GM23338 (cell line): Measurements from ENCODE around the gene MBOAT1. TPM values are rescaled to one million over a fixed set of nuclear protein-coding genes. Genes with fewer than 3 reads are reported as not detected.

Source experiments
- ATAC-seq: fragments of 200-7000 bp; cut with Tn5 transposase; 3 replicates; pipeline ENCODE4 v1.9.1; 2020
- DNase-seq: peaks from one replicate; pipeline ENCODE4 v3.0.0-alpha.2; 2015; ENCODE audit warnings: low spot score
- H2AFZ ChIP-seq: fragments of 200-600 bp; sonication (generic); 2 replicates; pipeline ENCODE4 v1.8.0; 2016; ENCODE audit warnings: antibody characterized with exemption, mild to moderate bottlenecking, moderate library complexity
- H3F3A ChIP-seq: fragments of 200-600 bp; sonication (generic); replicated peaks from 2 replicates; pipeline ENCODE4 v1.8.0; 2017; ENCODE audit warnings: antibody characterized with exemption, mixed run types, low read depth
- H3K27ac ChIP-seq: fragments of 200-600 bp; sonication (generic); 2 replicates; pipeline ENCODE4 v1.6.1; 2016; ENCODE audit warnings: low read depth
- H3K27me3 ChIP-seq: fragments of 200-600 bp; sonication (generic); 2 replicates; pipeline ENCODE4 v1.8.0; 2016; ENCODE audit warnings: mild to moderate bottlenecking, mixed run types, moderate library complexity; ENCODE audit not compliant: insufficient read depth
- H3K36me3 ChIP-seq: fragments of 200-600 bp; sonication (generic); 2 replicates; pipeline ENCODE4 v1.8.0; 2016; ENCODE audit warnings: mild to moderate bottlenecking; ENCODE audit not compliant: insufficient read depth
- H3K4me1 ChIP-seq: fragments of 200-600 bp; sonication (generic); 2 replicates; pipeline ENCODE4 v1.8.0; 2016; ENCODE audit warnings: mild to moderate bottlenecking, moderate library complexity; ENCODE audit not compliant: insufficient read depth
- H3K4me2 ChIP-seq: fragments of 200-600 bp; sonication (generic); 2 replicates; pipeline ENCODE4 v1.7.1; 2017; ENCODE audit warnings: mixed run types
- H3K4me3 ChIP-seq: fragments of 200-600 bp; sonication (generic); 2 replicates; pipeline ENCODE4 v1.6.1; 2016; ENCODE audit warnings: mixed run types
- H3K79me2 ChIP-seq: fragments of 200-600 bp; sonication (generic); replicated peaks from 2 replicates; pipeline ENCODE4 v1.8.0; 2017; ENCODE audit warnings: mild to moderate bottlenecking; ENCODE audit not compliant: insufficient read depth
- H3K9me2 ChIP-seq: fragments of 200-600 bp; sonication (generic); 2 replicates; pipeline ENCODE4 v1.8.0; 2017; ENCODE audit not compliant: insufficient read depth
- H4K20me1 ChIP-seq: fragments of 200-600 bp; sonication (generic); replicated peaks from 2 replicates; pipeline ENCODE4 v1.8.0; 2017; ENCODE audit warnings: mild to moderate bottlenecking; ENCODE audit not compliant: insufficient read depth
- H3K27ac Mint-ChIP-seq: 2 replicates; pipeline ENCODE4 v1.8.0; 2020; ENCODE audit warnings: inconsistent platforms, mild to moderate bottlenecking, moderate library complexity, mixed read lengths
- H3K27me3 Mint-ChIP-seq: 3 replicates; pipeline ENCODE4 v1.8.0; 2022; ENCODE audit warnings: low read depth, mild to moderate bottlenecking, moderate library complexity, mixed read lengths, inconsistent platforms; ENCODE audit not compliant: insufficient read depth, poor library complexity
- H3K36me3 Mint-ChIP-seq: 3 replicates; pipeline ENCODE4 v1.8.0; 2021; ENCODE audit warnings: low read depth, mild to moderate bottlenecking, inconsistent platforms, moderate library complexity, mixed read lengths
- H3K4me1 Mint-ChIP-seq: 3 replicates; pipeline ENCODE4 v1.8.0; 2020; ENCODE audit warnings: mild to moderate bottlenecking, inconsistent platforms, mixed read lengths
- H3K4me3 Mint-ChIP-seq: 3 replicates; pipeline ENCODE4 v1.8.0; 2021; ENCODE audit warnings: moderate library complexity, mild to moderate bottlenecking, inconsistent platforms, mixed read lengths
- H3K9me3 Mint-ChIP-seq: 3 replicates; pipeline ENCODE4 v1.8.0; 2020; ENCODE audit warnings: moderate library complexity, mild to moderate bottlenecking, inconsistent platforms, mixed read lengths
- CREB1 ChIP-seq: fragments of 250-450 bp; sonication (Bioruptor Pico); IDR thresholded peaks from 2 replicates; pipeline ENCODE4 v1.5.0; 2020; ENCODE audit warnings: low read depth, mild to moderate bottlenecking, moderate library complexity
- ETS1 ChIP-seq: IDR thresholded peaks from 2 replicates; pipeline ENCODE4 v1.6.1; 2016; ENCODE audit warnings: antibody characterized with exemption
- EZH2 ChIP-seq: fragments of 200-600 bp; sonication (generic); IDR thresholded peaks from one replicate; pipeline ENCODE4 v1.8.0; 2017; ENCODE audit warnings: antibody characterized with exemption, mild to moderate bottlenecking, low read depth; ENCODE audit not compliant: unreplicated experiment
- EZH2phosphoT487 ChIP-seq: fragments of 200-600 bp; sonication (generic); IDR thresholded peaks from one replicate; pipeline ENCODE4 v1.8.1; 2018; ENCODE audit warnings: antibody characterized with exemption; ENCODE audit not compliant: unreplicated experiment
- POLR2AphosphoS5 ChIP-seq: IDR thresholded peaks from 2 replicates; pipeline ENCODE4 v1.6.1; 2016; ENCODE audit warnings: antibody characterized with exemption, low read depth
- REST ChIP-seq: IDR thresholded peaks from one replicate; pipeline ENCODE4 v1.6.1; 2018; ENCODE audit warnings: antibody characterized with exemption; ENCODE audit not compliant: unreplicated experiment
- ZNF331 ChIP-seq: fragments of 250-450 bp; sonication (Bioruptor Pico); IDR thresholded peaks from 2 replicates; pipeline ENCODE4 v1.5.0; 2020; ENCODE audit warnings: low read depth, mild to moderate bottlenecking, moderate library complexity
- ZNF462 ChIP-seq: fragments of 250-450 bp; sonication (Bioruptor Pico); IDR thresholded peaks from 2 replicates; pipeline ENCODE4 v1.5.0; 2020; ENCODE audit warnings: mild to moderate bottlenecking, moderate library complexity
- polyA plus RNA-seq: library from polyadenylated mRNA; unstranded; fragments of >200 nt; fragmentation: Nextera tagmentation; extraction: Ambion mirVana; gene quantifications from 2 replicates; pipeline ENCODE4 v1.2.1, GENCODE V29; 2016
- total RNA-seq: library from RNA; depleted of rRNA; stranded (reverse); fragments of >200 nt; shearing (Covaris generic); gene quantifications from 2 replicates; pipeline ENCODE4 v1.2.3, GENCODE V29; 2014

MBOAT1 gene
- total and polyA plus RNA-seq, 2 experiments from 2014 or later, result 3.8 to 18.6 TPM

GRCh38 chr6:20211037-20211940 is 980 bp downstream of the MBOAT1 start:
- Histone ChIP-seq H3K4me1 (peaks cover 35% of the 10 kb centered on the region), H3K4me3 (peak overlapping the region; percentile 80), H3K36me3 (no peaks in the 10 kb centered on the region), H3K4me2 (peak overlapping the region; percentile 90), H3K9me2 (no peaks in the 10 kb centered on the region), H3F3A (peaks cover 8% of the 10 kb centered on the region), H4K20me1 (no peaks in the 10 kb centered on the region), H2AFZ (peak overlapping the region; percentile 89), H3K79me2 (peaks cover 44% of the 10 kb centered on the region), H3K27ac (peak overlapping the region; percentile 70; the same call in 1 of the 2 replicates), H3K27me3 (peaks cover 5% of the 10 kb centered on the region; the same call in 1 of the 2 replicates)
- TF ChIP-seq ZNF331 (CRISPR knock-in tag) (no peak), POLR2AphosphoS5 (peak; percentile 68)
- Mint-ChIP-seq H3K27me3 (peaks cover 9% of the 10 kb centered on the region), H3K4me3 (peak overlapping the region; percentile 89), H3K4me1 (peaks cover 34% of the 10 kb centered on the region), H3K27ac (no peak overlapping the region), H3K9me3 (no peaks in the 10 kb centered on the region), H3K36me3 (no peaks in the 10 kb centered on the region; the same call in 2 of the 3 replicates)
- ATAC-seq (peak; percentile 56), DNase-seq (peak; percentile 78)

GRCh38 chr6:20210158-20210557 is 2.1 kb downstream of the MBOAT1 start:
- H3K79me2 ChIP-seq, result peaks cover 53% of the 10 kb centered on the region
- no peak overlapping the region for H3K4me2 ChIP-seq
- Mint-ChIP-seq H3K4me3 (no peak overlapping the region), H3K27me3 (peaks cover 9% of the 10 kb centered on the region), H3K27ac (no peak overlapping the region), H3K36me3 (no peaks in the 10 kb centered on the region; the same call in 2 of the 3 replicates), H3K4me1 (peaks cover 39% of the 10 kb centered on the region), H3K9me3 (no peaks in the 10 kb centered on the region)
- no peak overlapping the region for H3K27ac ChIP-seq
- no peak overlapping the region for H2AFZ ChIP-seq
- no peaks in the 10 kb centered on the region for H3K36me3 ChIP-seq
- no peak overlapping the region for H3K4me3 ChIP-seq
- ATAC-seq (no peak), DNase-seq (no peak)
- H3K9me2 ChIP-seq, result no peaks in the 10 kb centered on the region
- peaks cover 5% of the 10 kb centered on the region; the same call in 1 of the 2 replicates for H3K27me3 ChIP-seq
- H3K4me1 ChIP-seq, result peaks cover 35% of the 10 kb centered on the region
- no peaks in the 10 kb centered on the region for H4K20me1 ChIP-seq
- H3F3A ChIP-seq, result peaks cover 8% of the 10 kb centered on the region
- TF ChIP-seq EZH2 (no peak), REST (no peak), ZNF462 (CRISPR knock-in tag) (no peak), POLR2AphosphoS5 (no peak), CREB1 (no peak), ZNF331 (CRISPR knock-in tag) (no peak), EZH2phosphoT487 (no peak), ETS1 (no peak)
